ENCODE measurements around the gene VANGL1.

Gene VANGL1

GRCh38 chr1:115668579-115668978 lies 26.8 kb downstream of the VANGL1 start:
- DNase-seq (ENCODE audit: low read depth, low spot score), result no peak

- DNase-seq (ENCODE audit: low read depth, low spot score), result no peak
Observed at GRCh38 chr1:115669002-115669673, 27.4 kb downstream of the VANGL1 start.

DNA sequence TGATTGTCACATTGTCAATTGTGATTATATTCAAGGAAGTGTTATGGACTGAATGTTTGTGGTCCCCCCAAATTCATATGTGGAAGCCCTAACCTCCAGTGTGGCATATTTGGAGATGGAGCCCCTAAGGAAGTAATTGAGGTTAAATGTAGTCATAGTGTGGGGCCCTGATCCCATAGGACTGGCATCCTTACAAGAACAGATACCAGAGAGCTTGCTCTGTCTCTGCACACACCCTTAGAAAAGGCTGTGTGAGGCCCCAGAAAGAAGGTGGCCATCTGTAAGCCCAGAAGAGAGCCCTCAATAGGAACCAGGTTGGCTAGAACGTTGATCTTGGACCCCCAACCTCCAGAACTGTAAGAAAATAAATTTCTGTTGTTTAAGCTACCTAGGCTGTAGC lies 28.1 kb downstream of the VANGL1 start:
- no peak for DNase-seq (ENCODE audit: low read depth, low spot score)

DNA sequence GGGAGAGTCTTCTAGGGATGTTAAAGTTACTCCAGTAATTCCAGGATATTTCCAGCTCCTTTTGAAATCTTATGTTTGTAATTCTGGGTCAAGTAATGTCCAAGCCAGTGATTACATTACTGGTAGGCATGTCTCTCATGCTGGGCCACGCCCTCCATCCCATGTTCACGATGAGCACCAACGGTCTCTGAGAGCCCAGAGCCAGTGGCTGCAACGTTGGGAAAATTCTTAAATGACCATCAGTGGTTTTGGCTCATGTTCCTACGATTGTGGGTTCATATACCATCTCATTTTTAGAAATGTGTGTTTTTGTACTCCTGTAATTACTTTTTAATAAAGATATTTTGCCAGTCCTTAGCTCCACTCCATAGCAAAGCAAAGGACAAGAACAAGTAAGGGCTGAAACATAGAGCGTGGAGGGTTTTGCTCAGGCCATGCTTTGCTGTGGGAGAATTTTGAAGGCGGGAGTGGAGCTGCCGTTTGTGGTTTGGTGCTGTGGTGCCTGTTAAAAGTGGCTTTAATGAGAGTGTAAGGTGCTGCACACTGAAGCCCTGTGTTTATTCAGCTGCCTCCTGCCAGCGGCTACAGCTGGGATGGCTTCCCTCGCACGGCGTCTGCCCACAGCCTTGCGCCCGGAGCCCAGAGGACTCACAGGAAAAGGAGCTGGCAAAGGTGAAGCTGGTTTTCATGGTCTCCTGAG lies 28.9 kb downstream of the VANGL1 start:
- DNase-seq (ENCODE audit: low read depth, low spot score), result no peak

DNA sequence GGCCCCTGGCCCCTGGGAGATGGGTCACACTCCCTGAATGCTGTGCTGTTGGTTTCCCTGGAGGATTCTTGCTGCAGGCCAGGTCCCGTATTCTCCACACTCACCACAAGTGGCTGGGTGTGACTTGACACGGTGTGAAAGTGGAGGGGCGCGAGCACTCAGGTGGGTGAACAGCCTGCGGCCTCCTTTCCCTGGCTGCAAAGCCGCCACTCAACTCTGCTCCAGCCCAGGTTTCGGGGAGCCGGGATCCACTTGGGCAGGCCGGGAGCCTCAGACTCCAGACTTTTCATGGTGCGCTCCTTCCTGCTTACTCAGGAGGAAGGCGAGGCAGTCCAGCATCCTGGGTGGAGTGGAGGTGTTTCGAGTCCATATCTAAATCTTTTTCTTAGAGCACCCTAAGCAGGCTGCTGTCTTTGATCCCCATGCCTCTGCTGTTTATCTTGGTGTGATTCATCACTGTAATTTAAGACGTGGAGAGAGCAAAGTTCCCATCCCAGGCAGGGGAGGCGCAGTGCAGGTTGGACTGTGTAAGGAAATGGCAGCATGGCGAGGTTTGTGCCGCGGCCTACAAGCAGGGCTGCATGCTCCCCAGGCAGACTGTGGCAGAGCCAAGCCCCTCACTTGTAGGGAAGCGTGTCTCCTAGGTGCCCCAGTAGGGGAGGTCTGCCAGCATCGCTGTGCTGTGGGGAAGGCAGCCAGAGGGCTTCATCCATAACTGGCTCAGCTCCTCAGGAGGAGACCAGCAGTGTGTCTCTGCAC lies 29.6 kb downstream of the VANGL1 start:
- no peak for DNase-seq (ENCODE audit: low read depth, low spot score)

GRCh38 chr1:115672224-115673009 lies 30.6 kb downstream of the VANGL1 start:
- no peak for DNase-seq (ENCODE audit: low read depth, low spot score)

DNA sequence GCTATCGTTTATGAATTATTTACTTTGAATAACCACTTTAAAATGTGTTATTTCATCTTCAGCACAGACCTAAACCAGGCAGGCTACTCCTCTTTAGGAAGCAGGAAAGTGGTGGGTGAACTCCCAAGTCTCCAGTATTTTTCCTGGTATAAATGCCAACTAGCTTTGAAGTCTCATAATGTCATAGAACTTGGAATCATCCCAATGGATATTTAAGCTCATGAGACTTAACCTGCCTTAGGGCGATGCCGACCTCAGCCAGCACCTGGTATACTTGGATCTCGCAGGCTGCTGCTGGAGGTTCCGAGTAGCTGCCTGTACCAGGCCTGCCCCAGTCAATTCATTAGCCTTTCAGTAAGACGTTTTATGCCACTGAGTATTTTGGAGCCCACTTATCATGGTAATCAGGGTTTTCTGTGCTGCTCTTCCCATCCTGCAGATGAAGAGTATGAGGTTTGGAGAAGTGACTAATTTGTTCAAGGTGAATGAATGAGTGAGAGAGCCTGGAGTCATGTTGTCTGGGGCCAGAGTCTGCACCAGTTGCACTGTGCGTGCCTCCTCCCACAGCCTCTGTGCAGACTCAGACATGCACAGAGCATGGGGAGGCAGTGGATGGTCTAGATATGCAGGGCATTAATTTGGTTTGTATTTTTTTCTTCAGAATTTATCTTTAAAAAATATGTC lies 34.9 kb downstream of the VANGL1 start:
- DNase-seq (ENCODE audit: low read depth, low spot score), result no peak

DNA sequence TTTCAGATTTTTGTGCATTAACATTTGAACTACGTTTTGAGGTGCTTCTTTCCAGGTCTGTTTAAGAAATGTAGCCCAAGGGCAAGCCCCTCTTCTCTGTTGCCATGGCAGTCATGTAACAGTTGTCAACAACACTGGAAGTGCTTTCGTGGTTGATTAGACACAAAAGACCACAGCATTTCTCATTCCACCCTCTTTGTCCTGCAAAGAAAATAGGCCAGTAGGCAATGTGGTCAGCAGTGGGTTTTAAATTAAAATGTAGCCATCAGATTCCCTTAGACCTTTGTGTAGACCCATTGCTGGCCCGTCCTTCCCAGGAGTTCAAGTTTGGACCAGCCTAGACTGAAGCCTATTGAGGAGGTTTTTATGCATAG lies 35.4 kb downstream of the VANGL1 start:
- no peak for DNase-seq (ENCODE audit: low read depth, low spot score)

- no peak for DNase-seq (ENCODE audit: low read depth, low spot score)
Observed at GRCh38 chr1:115677565-115677964, 35.8 kb downstream of the VANGL1 start.

- DNase-seq (ENCODE audit: low read depth, low spot score), result no peak
Observed at GRCh38 chr1:115678141-115678540, 36.4 kb downstream of the VANGL1 start.

- DNase-seq (ENCODE audit: low read depth, low spot score), result no peak
Observed at GRCh38 chr1:115679141-115679611, 37.4 kb downstream of the VANGL1 start.

- DNase-seq (ENCODE audit: low read depth, low spot score), result no peak
Observed at GRCh38 chr1:115680730-115681111, 39.0 kb downstream of the VANGL1 start.

GRCh38 chr1:115682792-115683191 lies 41.0 kb downstream of the VANGL1 start:
- no peak for DNase-seq (ENCODE audit: low read depth, low spot score)

DNA sequence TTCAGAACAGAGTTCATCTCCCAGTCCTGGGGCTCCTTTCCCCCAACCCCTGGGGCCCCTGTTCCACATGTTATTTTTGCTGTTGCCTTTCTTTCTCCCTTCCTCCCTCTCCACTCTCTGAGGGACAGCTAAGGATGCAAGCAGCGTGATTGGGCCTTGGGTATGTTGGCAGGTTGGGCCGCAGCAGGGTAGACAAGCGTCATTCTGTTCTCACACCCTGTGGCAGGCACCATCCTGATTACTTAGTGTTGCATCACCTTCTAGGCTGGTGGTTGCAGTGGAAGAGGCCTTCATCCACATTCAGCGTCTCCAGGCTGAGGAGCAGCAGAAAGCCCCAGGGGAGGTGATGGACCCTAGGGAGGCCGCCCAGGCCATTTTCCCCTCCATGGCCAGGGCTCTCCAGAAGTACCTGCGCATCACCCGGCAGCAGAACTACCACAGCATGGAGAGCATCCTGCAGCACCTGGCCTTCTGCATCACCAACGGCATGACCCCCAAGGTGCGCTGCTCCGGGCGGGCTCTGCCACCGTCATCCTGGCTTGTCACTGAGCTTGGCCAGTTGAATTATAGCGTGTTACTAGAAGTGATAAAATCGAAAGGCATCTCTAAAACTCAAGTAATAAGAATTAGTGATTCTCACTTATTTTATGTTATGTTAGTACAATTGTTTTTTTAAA lies 43.4 kb downstream of the VANGL1 start:
- no peak for DNase-seq (ENCODE audit: low read depth, low spot score)

DNA sequence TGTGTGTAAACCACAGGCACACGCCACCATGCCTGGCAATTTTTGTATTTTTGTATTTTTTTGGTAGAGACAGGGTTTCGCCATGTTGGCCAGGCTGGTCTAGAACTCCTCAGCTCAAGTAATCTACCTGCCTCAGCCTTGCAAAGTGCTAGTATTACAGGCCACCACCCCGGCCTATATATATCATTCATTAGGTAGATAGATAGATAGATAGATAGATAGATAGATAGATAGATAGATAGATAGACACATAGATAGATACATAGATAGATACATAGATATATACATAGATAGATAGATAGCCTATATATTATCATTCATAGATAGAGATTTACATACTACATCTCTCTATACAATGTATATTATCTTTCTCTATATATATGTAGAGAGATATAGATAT lies 46.0 kb downstream of the VANGL1 start:
- DNase-seq (ENCODE audit: low read depth, low spot score), result no peak

DNA sequence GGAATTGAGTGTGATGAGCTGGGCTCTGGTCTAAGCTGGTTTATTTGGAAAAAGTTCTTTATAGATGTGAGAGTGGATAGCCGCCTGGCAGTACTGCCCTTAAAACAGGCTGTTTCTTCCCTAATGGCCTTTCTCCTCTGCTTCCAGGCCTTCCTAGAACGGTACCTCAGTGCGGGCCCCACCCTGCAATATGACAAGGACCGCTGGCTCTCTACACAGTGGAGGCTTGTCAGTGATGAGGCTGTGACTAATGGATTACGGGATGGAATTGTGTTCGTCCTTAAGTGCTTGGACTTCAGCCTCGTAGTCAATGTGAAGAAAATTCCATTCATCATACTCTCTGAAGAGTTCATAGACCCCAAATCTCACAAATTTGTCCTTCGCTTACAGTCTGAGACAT lies 49.2 kb downstream of the VANGL1 start:
- DNase-seq (ENCODE audit: low read depth, low spot score), result no peak

DNA sequence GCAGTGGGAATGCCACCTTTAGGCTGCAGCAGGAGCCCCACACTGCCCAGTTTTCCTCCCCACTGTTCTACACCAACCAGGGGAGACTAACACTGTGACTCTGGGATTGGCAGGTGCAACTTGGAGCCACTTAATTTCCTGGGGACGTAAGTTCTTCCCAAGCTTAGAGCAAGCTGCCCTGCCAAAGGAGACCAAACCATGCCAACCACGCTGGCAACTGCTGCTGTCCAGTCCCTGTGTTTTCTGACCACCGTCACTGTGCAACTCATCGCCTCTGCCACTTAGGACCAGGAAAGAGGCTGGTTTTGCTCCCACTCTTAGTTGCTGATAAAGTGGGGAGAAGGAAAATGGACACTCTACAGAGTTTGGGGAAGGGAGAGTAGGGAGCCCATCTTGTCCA lies 50.5 kb downstream of the VANGL1 start:
- no peak for DNase-seq (ENCODE audit: low read depth, low spot score)

DNA sequence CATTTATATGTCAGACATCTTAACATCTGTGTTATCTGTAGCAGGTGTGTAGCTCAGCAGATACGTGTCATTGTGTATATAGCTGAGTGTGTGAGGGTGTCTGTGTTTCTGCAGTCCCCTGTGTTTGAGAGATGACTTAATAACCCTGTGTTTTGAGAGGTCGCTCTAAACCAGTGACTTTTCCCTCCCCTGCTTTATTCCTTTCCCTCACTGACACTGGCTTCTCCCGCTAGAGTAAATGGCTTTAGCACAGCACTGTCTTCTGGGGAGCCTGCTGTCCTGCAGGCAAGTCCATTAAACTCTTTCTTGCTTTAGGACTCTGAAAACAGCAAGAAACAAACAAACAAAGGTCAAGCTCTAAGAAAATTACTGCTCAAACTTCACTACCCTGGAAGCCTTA lies 53.0 kb downstream of the VANGL1 start:
- no peak for DNase-seq (ENCODE audit: low read depth, low spot score)

GRCh38 chr1:115697619-115698018 lies 55.8 kb downstream of the VANGL1 start:
- no peak for DNase-seq (ENCODE audit: low read depth, low spot score)

- DNase-seq (ENCODE audit: low read depth, low spot score), result no peak
Observed at GRCh38 chr1:115701090-115701489, 59.3 kb downstream of the VANGL1 start.

GRCh38 chr1:115702959-115703358 lies 61.2 kb downstream of the VANGL1 start:
- DNase-seq (ENCODE audit: low read depth, low spot score), result no peak

Measured in activated CD4-positive, CD25-positive, alpha-beta regulatory T cell treated with anti-CD3 and anti-CD28 coated beads, Interleukin-2, amount 50 U/mL, for 16 hours (primary cell).